Upper lobe of left lung (tissue), 4 donors: ENCODE data around the gene RAB11FIP3.

ENCODE experiments used
- CTCF ChIP-seq, 6 experiments: fragments of 450-650 bp in 4 of 6; fragments of 200-600 bp in 2 of 6; sonication (generic) in 2 of 6; IDR thresholded peaks; one replicate each; pipeline ENCODE4 v1.5.1; 2016 to 2019; ENCODE audit warnings: antibody characterized with exemption in 6 of 6
- POLR2A ChIP-seq, 4 donors: fragments of 450-650 bp; IDR thresholded peaks; one replicate each; pipeline ENCODE4 v1.5.1; 2016 to 2017; ENCODE audit warnings: antibody characterized with exemption in 4 of 4, mild to moderate bottlenecking in 2 of 4

- TF ChIP-seq POLR2A (IDR thresholded peaks at IDR 0.05): no peak
- TF ChIP-seq CTCF (IDR thresholded peaks at IDR 0.05): no peak
Measured at GRCh38 chr16:379961-380761, 45.3 kb upstream of the RAB11FIP3 start.
